ENCODE measurements around the gene OSER1. TPM values are rescaled to one million over a fixed set of nuclear protein-coding genes. Genes with fewer than 3 reads are reported as not detected.

Gene OSER1
- total RNA-seq, 1 experiment from 2014 or later, result 79.7 TPM

DNA sequence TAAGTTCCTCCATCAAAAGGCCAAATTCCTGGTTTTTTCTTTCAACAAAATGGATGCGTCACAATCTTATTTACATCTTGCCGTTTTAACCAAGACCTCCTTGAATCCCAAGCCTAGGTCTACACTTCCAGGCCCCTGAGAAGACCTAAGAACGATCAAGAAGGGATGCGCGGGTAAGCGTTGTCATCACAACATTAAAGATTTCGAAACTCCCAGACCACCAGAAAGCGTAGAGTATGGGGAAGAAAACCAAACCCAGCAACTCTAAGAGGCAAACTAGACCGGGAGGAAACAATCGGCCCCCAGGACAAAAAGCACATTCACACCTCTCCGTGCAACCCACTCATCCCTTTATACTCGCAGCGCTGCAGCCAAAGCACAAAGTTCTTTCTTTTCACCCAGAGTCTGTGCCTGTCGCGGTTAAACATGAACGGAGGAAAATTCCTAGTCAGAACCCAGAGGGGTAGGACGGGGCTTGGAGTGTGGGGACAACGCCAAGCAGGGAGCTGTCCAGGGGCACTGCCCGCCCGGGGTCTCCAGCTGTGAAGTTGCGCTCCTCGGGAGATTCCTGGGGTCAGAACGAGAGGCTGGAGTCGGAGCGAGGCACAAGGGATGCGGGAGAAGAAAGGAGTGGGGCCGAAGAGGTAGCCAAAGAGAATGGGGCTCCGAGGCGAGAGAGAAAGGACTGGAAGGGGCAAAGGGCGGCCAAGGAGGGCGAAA lies 725 bp downstream of the OSER1 start:
- POLR2A ChIA-PET, result interaction anchor here (0.6 to 1.4 kb wide), 7 partner anchors 29 to 607 kb away, joined by 3 to 9 read pairs (median 7); partner anchors contain the start of gene TTPAL

DNA sequence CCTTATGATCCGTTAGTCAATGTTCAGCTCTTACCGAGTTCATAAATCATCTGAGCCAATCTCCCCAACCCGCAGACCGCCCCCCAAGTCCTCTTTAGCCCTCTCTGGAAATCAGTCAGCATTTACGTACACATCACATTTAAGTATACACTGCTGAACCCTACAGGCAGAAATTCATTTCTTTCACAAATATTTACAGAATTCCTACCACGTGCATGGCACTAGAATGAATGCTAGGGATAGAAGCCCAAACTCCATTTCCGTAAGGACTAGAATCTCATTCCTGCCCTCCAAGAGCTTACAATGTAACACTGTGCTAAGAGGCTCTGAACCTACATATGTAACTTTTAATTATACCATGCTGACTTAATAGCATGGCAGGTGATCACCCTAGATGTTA lies 1.8 kb downstream of the OSER1 start:
- H3K9me3 Mint-ChIP-seq (ENCODE audit: unreplicated experiment), result no peaks in the 10 kb centered on the region
- Histone ChIP-seq H3K9me3 (no peaks in the 10 kb centered on the region), H3K4me3 (ENCODE audit: low read depth, low read length) (peak overlapping the region; percentile 74), H3K27me3 (replicated peaks; ENCODE audit: control insufficient read depth, insufficient read depth, low read length) (no peaks in the 10 kb centered on the region), H3K36me3 (ENCODE audit: control insufficient read depth, insufficient read depth, low read length) (peaks cover 6% of the 10 kb centered on the region), H3K4me1 (peaks cover 28% of the 10 kb centered on the region)
- peak overlapping the region; percentile 95 for H3K4me3 Mint-ChIP-seq (ENCODE audit: unreplicated experiment)
- peaks cover 30% of the 10 kb centered on the region for H3K4me1 Mint-ChIP-seq (ENCODE audit: low read depth, unreplicated experiment)
- peak overlapping the region; percentile 96 for H3K27ac Mint-ChIP-seq (ENCODE audit: unreplicated experiment)
- H3K36me3 Mint-ChIP-seq (ENCODE audit: insufficient read depth, unreplicated experiment), result peaks cover 73% of the 10 kb centered on the region
- DNase-seq, result peak in 1 of 2 experiments; percentile 51
- intact Hi-C loops (cut with micrococcal nuclease; ENCODE audit: unreplicated experiment), result no loop called here
- TF ChIP-seq, protein P1, sequence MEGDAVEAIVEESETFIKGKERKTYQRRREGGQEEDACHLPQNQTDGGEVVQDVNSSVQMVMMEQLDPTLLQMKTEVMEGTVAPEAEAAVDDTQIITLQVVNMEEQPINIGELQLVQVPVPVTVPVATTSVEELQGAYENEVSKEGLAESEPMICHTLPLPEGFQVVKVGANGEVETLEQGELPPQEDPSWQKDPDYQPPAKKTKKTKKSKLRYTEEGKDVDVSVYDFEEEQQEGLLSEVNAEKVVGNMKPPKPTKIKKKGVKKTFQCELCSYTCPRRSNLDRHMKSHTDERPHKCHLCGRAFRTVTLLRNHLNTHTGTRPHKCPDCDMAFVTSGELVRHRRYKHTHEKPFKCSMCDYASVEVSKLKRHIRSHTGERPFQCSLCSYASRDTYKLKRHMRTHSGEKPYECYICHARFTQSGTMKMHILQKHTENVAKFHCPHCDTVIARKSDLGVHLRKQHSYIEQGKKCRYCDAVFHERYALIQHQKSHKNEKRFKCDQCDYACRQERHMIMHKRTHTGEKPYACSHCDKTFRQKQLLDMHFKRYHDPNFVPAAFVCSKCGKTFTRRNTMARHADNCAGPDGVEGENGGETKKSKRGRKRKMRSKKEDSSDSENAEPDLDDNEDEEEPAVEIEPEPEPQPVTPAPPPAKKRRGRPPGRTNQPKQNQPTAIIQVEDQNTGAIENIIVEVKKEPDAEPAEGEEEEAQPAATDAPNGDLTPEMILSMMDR (IDR thresholded peaks at IDR 0.05; ENCODE audit: insufficient read depth in 1 of 2, low read depth in 1 of 2, low read length in 1 of 2, severe bottlenecking in 1 of 2, unreplicated experiment in 1 of 2), result peak in 1 of 2 experiments; percentile 9
- H3K27me3 Mint-ChIP-seq (ENCODE audit: insufficient read depth, unreplicated experiment), result no peaks in the 10 kb centered on the region
- POLR2A ChIA-PET, result interaction anchor here (0.8 kb wide), 1 partner anchor 20 kb away, joined by 5 read pairs; no protein-coding TSS in a partner anchor
- CTCF ChIA-PET, result interaction anchor here (0.6 to 2.4 kb wide), 4 partner anchors 13 to 263 kb away, joined by 6 to 14 read pairs (median 10); no protein-coding TSS in a partner anchor
- no TSS peak for BruUV-seq (replicated peaks)

More for the DNA sequence above, 725 bp downstream of the OSER1 start:
- CTCF ChIA-PET, result interaction anchor here (0.6 to 2.4 kb wide), 10 partner anchors 9 to 406 kb away, joined by 3 to 19 read pairs (median 8); partner anchors contain the start of gene FITM2
- Mint-ChIP-seq H3K4me1 (ENCODE audit: low read depth, unreplicated experiment) (peaks cover 19% of the 10 kb centered on the region), H3K36me3 (ENCODE audit: insufficient read depth, unreplicated experiment) (peaks cover 62% of the 10 kb centered on the region), H3K4me3 (ENCODE audit: unreplicated experiment) (peak overlapping the region; percentile 95), H3K27ac (ENCODE audit: unreplicated experiment) (peak overlapping the region; percentile 96), H3K27me3 (ENCODE audit: insufficient read depth, unreplicated experiment) (no peaks in the 10 kb centered on the region), H3K9me3 (ENCODE audit: unreplicated experiment) (no peaks in the 10 kb centered on the region)
- no peaks in the 10 kb centered on the region for H3K9me3 ChIP-seq
- no peaks in the 10 kb centered on the region for H3K27me3 ChIP-seq (replicated peaks; ENCODE audit: control insufficient read depth, insufficient read depth, low read length)
- peaks cover 4% of the 10 kb centered on the region for H3K36me3 ChIP-seq (ENCODE audit: control insufficient read depth, insufficient read depth, low read length)
- DNase-seq, result no peak
- peak overlapping the region; percentile 74 for H3K4me3 ChIP-seq (ENCODE audit: low read depth, low read length)
- intact Hi-C loops (cut with micrococcal nuclease; ENCODE audit: unreplicated experiment), result loop anchor here (1.0 to 10.0 kb wide), 5 partner anchors 23 to 747 kb away; partner anchors contain the start of genes JPH2 and YWHAB
- TSS peak; percentile 36 for BruUV-seq (replicated peaks)
- H3K4me1 ChIP-seq, result peaks cover 19% of the 10 kb centered on the region
- TF ChIP-seq, protein P1 (IDR thresholded peaks at IDR 0.05; ENCODE audit: insufficient read depth in 1 of 2, low read depth in 1 of 2, low read length in 1 of 2, severe bottlenecking in 1 of 2, unreplicated experiment in 1 of 2), result no peak

DNA sequence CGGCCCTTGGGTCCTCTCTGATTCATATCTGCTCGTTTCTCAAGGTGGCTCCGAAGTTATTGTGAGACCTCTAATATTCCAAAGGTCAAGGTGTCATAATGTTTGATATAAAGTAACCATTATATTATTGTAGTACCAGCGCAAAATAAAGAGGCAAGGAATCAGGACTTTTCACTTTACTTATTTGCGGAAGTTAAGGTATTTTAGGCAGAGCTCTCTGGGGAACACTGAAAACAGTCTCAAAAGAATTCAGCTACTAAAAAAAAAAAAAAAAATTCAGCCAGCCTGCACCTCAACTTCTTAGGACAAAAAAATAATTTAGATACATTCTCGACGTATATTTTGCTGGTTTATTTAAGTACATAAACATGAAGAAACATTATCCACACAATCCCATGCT lies 2.4 kb downstream of the OSER1 start:
- no TSS peak for BruUV-seq (replicated peaks)
- Mint-ChIP-seq H3K4me1 (ENCODE audit: low read depth, unreplicated experiment) (peaks cover 35% of the 10 kb centered on the region), H3K27ac (ENCODE audit: unreplicated experiment) (peak overlapping the region; percentile 96), H3K4me3 (ENCODE audit: unreplicated experiment) (peak overlapping the region; percentile 95), H3K27me3 (ENCODE audit: insufficient read depth, unreplicated experiment) (no peaks in the 10 kb centered on the region), H3K36me3 (ENCODE audit: insufficient read depth, unreplicated experiment) (peaks cover 79% of the 10 kb centered on the region), H3K9me3 (ENCODE audit: unreplicated experiment) (no peaks in the 10 kb centered on the region)
- Histone ChIP-seq H3K9me3 (no peaks in the 10 kb centered on the region), H3K36me3 (ENCODE audit: control insufficient read depth, insufficient read depth, low read length) (peaks cover 6% of the 10 kb centered on the region), H3K27me3 (replicated peaks; ENCODE audit: control insufficient read depth, insufficient read depth, low read length) (no peaks in the 10 kb centered on the region), H3K4me1 (peaks cover 28% of the 10 kb centered on the region), H3K4me3 (ENCODE audit: low read depth, low read length) (peak overlapping the region; percentile 74)
- intact Hi-C loops (cut with micrococcal nuclease; ENCODE audit: unreplicated experiment), result no loop called here
- ChIA-PET CTCF (interaction anchor here (0.6 to 2.0 kb wide), 4 partner anchors 12 to 679 kb away, joined by 4 to 9 read pairs (median 6); no protein-coding TSS in a partner anchor), POLR2A (interaction anchor here (0.6 to 0.8 kb wide), 3 partner anchors 19 to 268 kb away, joined by 3 to 5 read pairs (median 3); partner anchors contain the start of gene TTPAL)
- TF ChIP-seq, protein P1 (IDR thresholded peaks at IDR 0.05; ENCODE audit: insufficient read depth in 1 of 2, low read depth in 1 of 2, low read length in 1 of 2, severe bottlenecking in 1 of 2, unreplicated experiment in 1 of 2), result no peak
- DNase-seq, result no peak

All from Caco-2 (cell line).